ENCODE results near the gene VASN. TPM values are rescaled to one million over a fixed set of nuclear protein-coding genes. Genes with fewer than 3 reads are reported as not detected.

The VASN gene
- total and polyA plus RNA-seq, 9 of the 15 experiments (the other 6 are each of a cell fraction or from before 2014, with no cell fraction given) = 0.01 to 2.5 (median 0.41) TPM; not detected in 1

GRCh38 chr16:4378999-4379690 lies 7.5 kb downstream of the VASN start:
- FAIRE-seq = no peak
- intact Hi-C loops (cut with micrococcal nuclease) = no loop called here
- BruUV-seq (replicated peaks) = no TSS peak

More at GRCh38 chr16:4378999-4379690, 7.5 kb downstream of the VASN start:
- Histone ChIP-seq H3K27ac (ENCODE audit: extremely low read depth, low read depth, low read length) (no peak overlapping the region; the same call in 2 of the 3 replicates), H4K20me1 (replicated peaks; ENCODE audit: control insufficient read depth, insufficient read depth, low read length) (peaks cover 4% of the 10 kb centered on the region; the same call in 1 of the 2 replicates), H3K9me3 (replicated peaks; ENCODE audit: control insufficient read depth, insufficient read depth, low read depth, low read length) (no peaks in the 10 kb centered on the region), H3K4me3 (no peak overlapping the region), H2AFZ (ENCODE audit: low read depth, low read length) (no peak overlapping the region), H3K27me3 (ENCODE audit: control insufficient read depth in 2 of 2, insufficient read depth in 2 of 2, low read length in 2 of 2) (no peaks in the 10 kb centered on the region), H3K9ac (ENCODE audit: insufficient read depth in 1 of 2, low read depth in 2 of 2, low read length in 2 of 2) (peak overlapping the region in 1 of 2 experiments; percentile 76; a peak in 2 of 4 replicates), H3K4me2 (ENCODE audit: insufficient read depth, low read length) (no peak overlapping the region), H3K9me1 (ENCODE audit: control insufficient read depth, insufficient read depth, low read length) (peaks cover 5% of the 10 kb centered on the region), H3K79me2 (ENCODE audit: control insufficient read depth, insufficient read depth, low read length) (0 out of 3 replicates have a peak, but pooled peaks cover 2% of the 10 kb centered on the region), H3K4me1 (replicated peaks in 1 of 2; ENCODE audit: control insufficient read depth in 2 of 2, insufficient read depth in 2 of 2, low read length in 2 of 2) (peaks cover 12 to 73% of the 10 kb centered on the region in 2 experiments), H3K36me3 (ENCODE audit: control insufficient read depth, insufficient read depth, low read length) (peaks cover 27% of the 10 kb centered on the region; the same call in 1 of the 3 replicates)
- no peak for ATAC-seq
- in situ Hi-C loops (cut with MboI) = no loop called here
- DNase-seq (ENCODE audit: extremely low read depth in 1 of 4, low spot score in 3 of 4) = peak in 1 of 4 experiments; percentile 17
- 86% methylated on average over 13 of the region's 21 CpGs for WGBS (ENCODE audit: insufficient coverage, low coverage, missing lambda C conversion rate)
- ChIA-PET CTCF (ENCODE audit: low intra/inter-chr PET ratio) (no interaction called here), POLR2A (interaction anchor here (0.6 to 1.5 kb wide), 4 partner anchors 8 to 25 kb away, joined by 3 to 7 read pairs (median 4); partner anchors contain the start of gene VASN)
- TF ChIP-seq POU5F1 (IDR thresholded peaks at IDR 0.05; ENCODE audit: borderline replicate concordance, low read depth, low read length, partially characterized antibody) = no peak
- no peak for TF ChIP-seq FOXK1 (CRISPR knock-in tag; IDR thresholded peaks at IDR 0.05; ENCODE audit: borderline replicate concordance)
- no peak for TF ChIP-seq NCOA6 (IDR thresholded peaks at IDR 0.05)
- no peak for TF ChIP-seq PREB (CRISPR knock-in tag; IDR thresholded peaks at IDR 0.05)
- TF ChIP-seq FOXJ3 (CRISPR knock-in tag; IDR thresholded peaks at IDR 0.05) = no peak
- TF ChIP-seq KLF10 (CRISPR knock-in tag; IDR thresholded peaks at IDR 0.05) = no peak
- no peak for TF ChIP-seq MYNN (IDR thresholded peaks at IDR 0.05)
- no peak for TF ChIP-seq MYNN (CRISPR knock-in tag; IDR thresholded peaks at IDR 0.05)
- no peak for TF ChIP-seq SREBF2 (CRISPR knock-in tag; IDR thresholded peaks at IDR 0.05)
- TF ChIP-seq CHD2 (IDR thresholded peaks at IDR 0.05; ENCODE audit: low read depth, low read length) = no peak
- no peak for TF ChIP-seq PML (IDR thresholded peaks at IDR 0.05; ENCODE audit: low read length)
- no peak for TF ChIP-seq ZBTB17 (CRISPR knock-in tag; IDR thresholded peaks at IDR 0.05)
- no peak for TF ChIP-seq SMAD2 (IDR thresholded peaks at IDR 0.05; ENCODE audit: low read depth, low read length)
- TF ChIP-seq NCOR1 (IDR thresholded peaks at IDR 0.05) = no peak
- TF ChIP-seq BRD4 (IDR thresholded peaks at IDR 0.05) = no peak
- TF ChIP-seq HDAC3 (IDR thresholded peaks at IDR 0.05; ENCODE audit: borderline replicate concordance, partially characterized antibody) = no peak

Data from K562 (cell line).